ENCODE data around the gene NISCH. TPM values are rescaled to one million over a fixed set of nuclear protein-coding genes. Genes with fewer than 3 reads are reported as not detected.

Gene NISCH
- total RNA-seq, 4 donors from 2014 or later = 65.7 to 150 (median 128) TPM

DNA sequence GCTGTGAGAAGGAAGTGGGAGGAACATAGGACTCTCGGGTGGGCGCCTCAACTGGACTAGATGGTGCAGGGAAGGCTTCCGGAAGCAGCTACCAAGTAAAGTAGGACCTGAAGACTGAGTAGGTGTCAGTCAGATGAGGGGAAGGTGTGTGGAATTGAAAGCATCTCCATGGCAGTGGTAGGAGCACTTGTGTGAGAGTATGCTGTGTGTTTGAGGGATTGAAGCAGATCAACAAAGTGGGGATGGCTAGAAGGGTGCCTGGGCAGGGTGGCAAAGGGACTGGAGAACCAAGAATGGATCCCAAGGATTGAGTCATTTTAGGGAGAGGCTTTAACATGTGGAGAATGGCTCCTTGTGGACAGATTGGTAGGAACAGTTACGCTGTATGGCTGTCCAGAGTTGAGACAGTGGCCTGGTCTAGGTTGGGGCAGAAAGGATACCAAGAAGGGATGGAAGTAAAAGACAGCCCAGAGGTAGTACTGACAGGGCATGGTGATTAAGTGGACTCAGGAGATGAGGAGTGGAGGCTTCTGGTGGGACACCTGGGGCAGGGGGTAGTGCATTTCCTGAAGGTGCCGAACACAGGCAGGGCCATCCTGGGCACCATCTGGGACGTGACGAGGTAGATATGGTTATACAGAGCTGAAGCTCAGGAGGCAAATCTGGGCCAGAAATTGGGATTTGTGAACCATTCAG, 82.5 kb downstream of the NISCH start:
- no peak for DNase-seq
- Histone ChIP-seq H3K27me3 (no peaks in the 10 kb centered on the region), H3K4me3 (peak overlapping the region; percentile 60 to 73 (median 62)), H3K36me3 (peaks cover 0 to 12% (median 0%) of the 10 kb centered on the region in 3 donors), H3K9me3 (no peaks in the 10 kb centered on the region), H3K4me1 (peaks cover 4 to 37% (median 12%) of the 10 kb centered on the region in 4 donors), H3K27ac (peak overlapping the region in 3 of 4 donors; percentile 82 to 89 (median 85))
- no peak for TF ChIP-seq POLR2A (IDR thresholded peaks at IDR 0.05)
- TF ChIP-seq, protein P1, sequence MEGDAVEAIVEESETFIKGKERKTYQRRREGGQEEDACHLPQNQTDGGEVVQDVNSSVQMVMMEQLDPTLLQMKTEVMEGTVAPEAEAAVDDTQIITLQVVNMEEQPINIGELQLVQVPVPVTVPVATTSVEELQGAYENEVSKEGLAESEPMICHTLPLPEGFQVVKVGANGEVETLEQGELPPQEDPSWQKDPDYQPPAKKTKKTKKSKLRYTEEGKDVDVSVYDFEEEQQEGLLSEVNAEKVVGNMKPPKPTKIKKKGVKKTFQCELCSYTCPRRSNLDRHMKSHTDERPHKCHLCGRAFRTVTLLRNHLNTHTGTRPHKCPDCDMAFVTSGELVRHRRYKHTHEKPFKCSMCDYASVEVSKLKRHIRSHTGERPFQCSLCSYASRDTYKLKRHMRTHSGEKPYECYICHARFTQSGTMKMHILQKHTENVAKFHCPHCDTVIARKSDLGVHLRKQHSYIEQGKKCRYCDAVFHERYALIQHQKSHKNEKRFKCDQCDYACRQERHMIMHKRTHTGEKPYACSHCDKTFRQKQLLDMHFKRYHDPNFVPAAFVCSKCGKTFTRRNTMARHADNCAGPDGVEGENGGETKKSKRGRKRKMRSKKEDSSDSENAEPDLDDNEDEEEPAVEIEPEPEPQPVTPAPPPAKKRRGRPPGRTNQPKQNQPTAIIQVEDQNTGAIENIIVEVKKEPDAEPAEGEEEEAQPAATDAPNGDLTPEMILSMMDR (IDR thresholded peaks at IDR 0.05) = no peak

DNA sequence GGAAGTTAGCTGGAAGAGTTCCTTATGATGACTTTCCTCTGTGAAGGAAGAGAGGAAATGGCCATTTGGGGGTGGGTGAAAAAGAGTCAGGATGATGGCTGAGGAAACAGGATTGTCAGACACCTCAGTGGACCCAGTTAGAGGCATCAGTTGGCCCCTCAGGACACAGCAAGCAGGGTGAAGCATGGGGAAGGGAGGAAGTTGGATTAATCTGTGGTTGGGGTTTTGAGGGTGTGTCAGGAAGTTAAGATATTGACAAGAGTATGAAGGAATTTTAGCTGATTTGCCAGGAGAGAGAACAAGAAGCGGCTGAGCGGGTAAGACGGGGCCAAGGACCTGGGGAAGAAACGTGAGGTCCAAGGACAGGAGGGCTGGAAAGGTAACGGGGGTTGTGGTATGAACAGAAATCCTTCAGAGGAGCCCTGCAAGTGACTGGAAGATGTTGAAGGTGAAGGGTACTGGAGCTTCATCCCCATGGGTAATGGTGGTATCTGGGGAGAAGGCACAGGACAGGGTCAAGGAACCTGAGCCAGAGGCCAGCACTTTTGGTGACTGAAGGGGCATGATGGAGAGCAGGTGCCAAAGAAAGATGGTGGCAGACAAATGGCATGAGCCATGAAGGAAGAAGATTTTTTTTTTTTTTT, 83.7 kb downstream of the NISCH start:
- H3K4me1 ChIP-seq = peaks cover 4 to 31% (median 8%) of the 10 kb centered on the region in 4 donors
- H3K27ac ChIP-seq = no peak overlapping the region
- H3K4me3 ChIP-seq = no peak overlapping the region
- no peaks in the 10 kb centered on the region for H3K27me3 ChIP-seq
- TF ChIP-seq POLR2A (IDR thresholded peaks at IDR 0.05) = no peak
- TF ChIP-seq, protein P1 (IDR thresholded peaks at IDR 0.05) = no peak
- peaks cover 0 to 17% (median 0%) of the 10 kb centered on the region in 3 donors for H3K36me3 ChIP-seq
- no peak for DNase-seq
- H3K9me3 ChIP-seq = no peaks in the 10 kb centered on the region

DNA sequence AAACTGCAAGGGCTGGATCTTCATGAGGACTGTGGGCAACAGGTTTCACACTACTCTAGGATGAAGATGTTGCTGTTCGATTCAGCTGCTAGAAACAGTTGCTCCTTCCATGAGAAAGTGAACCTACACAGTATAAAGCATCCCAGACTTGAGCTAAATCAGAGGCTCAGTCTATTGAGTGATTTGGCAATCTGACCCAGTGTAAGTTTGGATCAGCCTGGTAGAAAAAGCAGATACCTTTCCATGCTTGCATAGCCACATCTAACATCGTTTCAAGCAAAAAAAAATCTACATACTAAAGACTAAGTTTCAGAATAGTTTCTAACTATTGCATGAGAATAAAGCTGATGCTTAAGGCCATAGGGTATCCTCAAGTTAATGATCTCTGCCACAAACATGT, 85.6 kb downstream of the NISCH start:
- Histone ChIP-seq H3K36me3 (peaks cover 0 to 23% (median 0%) of the 10 kb centered on the region in 3 donors), H3K4me3 (no peak overlapping the region), H3K9me3 (no peaks in the 10 kb centered on the region), H3K27ac (no peak overlapping the region), H3K27me3 (no peaks in the 10 kb centered on the region), H3K4me1 (peaks cover 3 to 24% (median 8%) of the 10 kb centered on the region in 4 donors)
- TF ChIP-seq, protein P1 (IDR thresholded peaks at IDR 0.05) = no peak
- no peak for TF ChIP-seq POLR2A (IDR thresholded peaks at IDR 0.05)
- no peak for DNase-seq

Other genes with a start within 250 kb of the NISCH start
- 1 to 10 TPM in 1 of 4 donors, under 1 TPM in 1, not detected in 2; 0.27 to 1.7 TPM for gene TLR9, start 230.0 kb upstream of the NISCH start, total RNA-seq
- gene TWF2, start 216.4 kb upstream of the NISCH start, total RNA-seq = 10 to 100 TPM; 46.2 to 68.8 (median 59.3) TPM
- 10 to 100 TPM in 1 of 4 donors, 1 to 10 TPM in 3; 4.0 to 32.2 (median 6.7) TPM for gene PPM1M, start 209.8 kb upstream of the NISCH start, total RNA-seq
- 10 to 100 TPM; 29.7 to 44.0 (median 38.3) TPM for gene WDR82, start 177.0 kb upstream of the NISCH start, total RNA-seq
- gene GLYCTK, start 167.8 kb upstream of the NISCH start, total RNA-seq = 100 to 1,000 TPM in 3 of 4 donors, 10 to 100 TPM in 1; 89.1 to 274 (median 224) TPM
- 100 to 1,000 TPM in 1 of 4 donors, 10 to 100 TPM in 3; 19.3 to 103 (median 64.2) TPM for gene DNAH1, start 139.3 kb upstream of the NISCH start, total RNA-seq
- 10 to 100 TPM; 49.9 to 94.4 (median 77.0) TPM for gene BAP1, start 45.6 kb upstream of the NISCH start, total RNA-seq
- 10 to 100 TPM; 12.4 to 34.6 (median 17.4) TPM for gene PHF7, start 44.9 kb upstream of the NISCH start, total RNA-seq
- gene SEMA3G, start 10.5 kb upstream of the NISCH start, total RNA-seq = 10 to 100 TPM; 18.8 to 24.8 (median 22.0) TPM
- gene TNNC1, start 1.6 kb upstream of the NISCH start, total RNA-seq = not detected
- gene STAB1, start 39.7 kb downstream of the NISCH start, total RNA-seq = 10 to 100 TPM; 27.0 to 98.2 (median 67.2) TPM
- gene NT5DC2, start 78.3 kb downstream of the NISCH start, total RNA-seq = 10 to 100 TPM in 3 of 4 donors, 1 to 10 TPM in 1; 5.1 to 17.3 (median 14.7) TPM
- 1 to 10 TPM; 1.7 to 7.7 (median 4.1) TPM for gene UQCC5, start 81.0 kb downstream of the NISCH start, total RNA-seq
- gene PBRM1, start 230.3 kb downstream of the NISCH start, total RNA-seq = 100 to 1,000 TPM in 1 of 4 donors, 10 to 100 TPM in 3; 68.1 to 120 (median 82.1) TPM
- gene GNL3, start 230.4 kb downstream of the NISCH start, total RNA-seq = 100 to 1,000 TPM in 1 of 4 donors, 10 to 100 TPM in 3; 21.5 to 249 (median 48.6) TPM